ENCODE data around the gene FCSK.

Gene FCSK

GRCh38 chr16:70467608-70468007 lies 13.2 kb downstream of the FCSK start:
- no peak overlapping the region for H3K27ac ChIP-seq

GRCh38 chr16:70468776-70469525 lies 14.6 kb downstream of the FCSK start:
- no peak overlapping the region for H3K27ac ChIP-seq
- TF ChIP-seq CTCF (conservative IDR thresholded peaks at IDR 0.05) = no peak

More at GRCh38 chr16:70467608-70468007, 13.2 kb downstream of the FCSK start:
- no peak for TF ChIP-seq CTCF (conservative IDR thresholded peaks at IDR 0.05)

GRCh38 chr16:70470141-70470926 lies 15.9 kb downstream of the FCSK start:
- no peak overlapping the region for H3K27ac ChIP-seq
- TF ChIP-seq CTCF (conservative IDR thresholded peaks at IDR 0.05) = no peak

GRCh38 chr16:70470927-70471341 lies 16.5 kb downstream of the FCSK start:
- TF ChIP-seq CTCF (conservative IDR thresholded peaks at IDR 0.05) = peak; percentile 68
- H3K27ac ChIP-seq = no peak overlapping the region

- no peak for TF ChIP-seq CTCF (conservative IDR thresholded peaks at IDR 0.05)
- H3K27ac ChIP-seq = no peak overlapping the region
These were observed 18.5 kb downstream of the FCSK start for GRCh38 chr16:70472786-70473433.

- H3K27ac ChIP-seq = no peak overlapping the region
- peak; percentile 2; the same call in 1 of the 2 replicates for TF ChIP-seq CTCF (conservative IDR thresholded peaks at IDR 0.05)
These were observed 19.3 kb downstream of the FCSK start for GRCh38 chr16:70473446-70474319.
